ENCODE results near the gene ARHGAP22.

GRCh38 chr10:48638158-48638557 is 33.3 kb upstream of the ARHGAP22 start:
- TF ChIP-seq CTCF (IDR thresholded peaks at IDR 0.05) (no peak), POLR2A (IDR thresholded peaks at IDR 0.05) (no peak)

Data from tibial nerve (tissue), 3 donors.